Activated CD8-positive, alpha-beta memory T cell treated with anti-CD3 and anti-CD28 coated beads for 36 hours (primary cell): ENCODE measurements around the gene FBXL13. TPM values are rescaled to one million over a fixed set of nuclear protein-coding genes. Genes with fewer than 3 reads are reported as not detected.
"Not testable (repeated sequence)": the region's sequence is repeated elsewhere in the genome, so short reads cannot be mapped to it uniquely, and the experiment has no call there.

Source experiments
- CTCF ChIA-PET: fragments of 350-600 bp; sonication (Branson Sonifier 250); formaldehyde crosslinking; loops from one replicate; lab custom pipeline; 2021; ENCODE audit warnings: antibody characterized with exemption; lab: Charles Lee
- POLR2A ChIA-PET: fragments of 350-600 bp; sonication (Branson Sonifier 250); formaldehyde crosslinking; loops from one replicate; lab custom pipeline; 2021; ENCODE audit warnings: antibody characterized with exemption; lab: Charles Lee
- total RNA-seq, 2 experiments: library from RNA; stranded (reverse); gene quantifications; one replicate each; pipeline ENCODE4 v1.2.3, GENCODE V29; 2021

Gene FBXL13
- total RNA-seq, 2 experiments from 2014 or later = 0.78 to 0.86 TPM

- CTCF ChIA-PET, POLR2A ChIA-PET: not testable (repeated sequence)
Observed at GRCh38 chr7:103037823-103038739, 36.5 kb downstream of the FBXL13 start.

GRCh38 chr7:103037476-103037822 is 37.1 kb downstream of the FBXL13 start:
- ChIA-PET POLR2A (no interaction called here), CTCF (no interaction called here)

- CTCF ChIA-PET, POLR2A ChIA-PET: not testable (repeated sequence)
Observed at GRCh38 chr7:103034318-103034717, 40.3 kb downstream of the FBXL13 start.

- ChIA-PET POLR2A (no interaction called here), CTCF (no interaction called here)
Observed at GRCh38 chr7:103031781-103032180, 42.8 kb downstream of the FBXL13 start.

- POLR2A ChIA-PET = no interaction called here
- CTCF ChIA-PET = no interaction called here
Observed at GRCh38 chr7:103031024-103031423, 43.6 kb downstream of the FBXL13 start.

- POLR2A ChIA-PET = no interaction called here
- CTCF ChIA-PET = no interaction called here
Observed at GRCh38 chr7:103025341-103025740, 49.3 kb downstream of the FBXL13 start.

GRCh38 chr7:103023578-103023977 is 51.0 kb downstream of the FBXL13 start:
- POLR2A ChIA-PET, CTCF ChIA-PET: not testable (repeated sequence)

- POLR2A ChIA-PET, CTCF ChIA-PET: not testable (repeated sequence)
Observed at GRCh38 chr7:103021490-103021889, 53.1 kb downstream of the FBXL13 start.

GRCh38 chr7:103020876-103021275 is 53.7 kb downstream of the FBXL13 start:
- POLR2A ChIA-PET, CTCF ChIA-PET: not testable (repeated sequence)

- CTCF ChIA-PET, POLR2A ChIA-PET: not testable (repeated sequence)
Observed at GRCh38 chr7:103018295-103018694, 56.3 kb downstream of the FBXL13 start.

- CTCF ChIA-PET = no interaction called here
- POLR2A ChIA-PET = no interaction called here
Observed at GRCh38 chr7:103011650-103012049, 62.9 kb downstream of the FBXL13 start.

GRCh38 chr7:103010211-103010610 is 64.4 kb downstream of the FBXL13 start:
- ChIA-PET POLR2A (no interaction called here), CTCF (no interaction called here)

- POLR2A ChIA-PET = no interaction called here
- CTCF ChIA-PET = no interaction called here
Observed at GRCh38 chr7:103009466-103010185, 65.0 kb downstream of the FBXL13 start.

GRCh38 chr7:103003004-103003403 is 71.6 kb downstream of the FBXL13 start:
- POLR2A ChIA-PET = no interaction called here
- CTCF ChIA-PET = no interaction called here

GRCh38 chr7:103001210-103001609 is 73.4 kb downstream of the FBXL13 start:
- ChIA-PET POLR2A (no interaction called here), CTCF (no interaction called here)

- ChIA-PET POLR2A (no interaction called here), CTCF (no interaction called here)
Observed at GRCh38 chr7:102996957-102997356, 77.6 kb downstream of the FBXL13 start.

- POLR2A ChIA-PET, CTCF ChIA-PET: not testable (repeated sequence)
Observed at GRCh38 chr7:102995609-102996008, 79.0 kb downstream of the FBXL13 start.

GRCh38 chr7:102994567-102994966 is 80.0 kb downstream of the FBXL13 start:
- CTCF ChIA-PET = no interaction called here

GRCh38 chr7:102993718-102994029 is 80.9 kb downstream of the FBXL13 start:
- CTCF ChIA-PET = no interaction called here

More at GRCh38 chr7:102994567-102994966, 80.0 kb downstream of the FBXL13 start:
- POLR2A ChIA-PET = no interaction called here

GRCh38 chr7:102992938-102993717 is 81.5 kb downstream of the FBXL13 start:
- ChIA-PET POLR2A (interaction anchor here (0.6 kb wide), 1 partner anchor 56 kb away, joined by 4 read pairs; no protein-coding TSS in a partner anchor), CTCF (no interaction called here)

More at GRCh38 chr7:102993718-102994029, 80.9 kb downstream of the FBXL13 start:
- POLR2A ChIA-PET = interaction anchor here (0.6 kb wide), 1 partner anchor 56 kb away, joined by 4 read pairs; no protein-coding TSS in a partner anchor
